GM19452 (cell line): ENCODE results near the gene L2HGDH.

Experiments
- ATAC-seq: cut with Tn5 transposase; IDR thresholded peaks from one replicate; pipeline ENCODE4 v1.9.1; 2021; ENCODE audit not compliant: unreplicated experiment

Gene L2HGDH

DNA sequence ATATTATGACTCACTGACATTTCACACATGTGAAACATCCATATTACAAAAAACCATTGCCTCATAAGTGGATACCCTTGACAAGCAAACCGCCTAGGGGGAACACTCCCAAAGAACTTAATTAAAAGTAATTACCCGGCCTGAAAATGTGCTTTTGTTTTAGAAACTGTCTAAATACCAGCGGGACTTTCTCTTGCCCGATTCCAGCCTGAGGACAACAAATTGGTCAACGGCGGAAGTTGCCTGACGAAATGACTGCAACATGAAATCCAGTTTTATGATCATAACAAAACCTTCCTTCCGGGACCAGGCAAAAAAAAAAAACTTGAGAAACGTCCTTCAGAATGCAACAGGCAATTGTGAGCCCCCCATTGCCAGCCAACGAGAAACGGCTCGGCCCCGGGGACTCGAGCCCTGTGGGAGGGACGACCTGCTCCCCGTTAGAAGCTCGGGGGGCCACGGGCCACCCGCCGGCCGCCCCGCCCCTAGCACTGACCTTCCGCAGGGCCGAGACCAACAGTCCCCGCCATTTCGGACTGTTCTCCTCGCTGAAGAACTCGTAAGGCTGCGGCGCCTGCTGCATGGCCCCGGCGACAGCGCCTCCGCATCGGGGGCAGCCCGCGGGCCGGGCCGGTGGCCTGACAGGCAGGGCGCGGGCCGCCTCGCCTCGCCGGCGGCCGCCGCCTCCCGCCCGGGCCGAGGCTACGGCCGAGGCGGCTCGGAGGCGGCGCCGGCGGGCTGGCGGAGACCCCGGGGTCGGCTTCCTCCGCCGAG is 81.1 kb downstream of the L2HGDH start:
- ATAC-seq, result peak; percentile 38

GRCh38 chr14:50230401-50230700 is 81.7 kb downstream of the L2HGDH start:
- no peak for ATAC-seq

- no peak for ATAC-seq
These were observed 82.3 kb downstream of the L2HGDH start for GRCh38 chr14:50229681-50230080.

DNA sequence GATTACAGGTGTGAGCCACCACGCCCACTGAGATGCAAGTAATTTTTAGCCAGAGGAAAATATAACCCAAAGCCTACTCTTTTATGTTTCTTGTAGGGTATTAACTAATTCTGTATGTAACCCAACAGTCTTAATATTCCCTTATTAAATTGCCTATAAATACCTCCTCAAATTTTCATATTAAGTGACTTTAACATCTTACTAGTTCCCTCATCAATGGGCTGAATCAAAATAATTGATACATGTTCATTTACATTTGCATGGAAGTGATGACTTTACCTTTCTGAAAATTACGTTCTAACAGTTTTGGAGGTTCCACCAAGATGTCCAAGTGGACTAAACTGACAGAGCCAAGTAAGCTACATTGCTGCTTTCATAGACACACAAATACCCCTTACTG is 83.7 kb downstream of the L2HGDH start:
- no peak for ATAC-seq

- ATAC-seq, result no peak
These were observed 86.1 kb downstream of the L2HGDH start for GRCh38 chr14:50225974-50226297.

DNA sequence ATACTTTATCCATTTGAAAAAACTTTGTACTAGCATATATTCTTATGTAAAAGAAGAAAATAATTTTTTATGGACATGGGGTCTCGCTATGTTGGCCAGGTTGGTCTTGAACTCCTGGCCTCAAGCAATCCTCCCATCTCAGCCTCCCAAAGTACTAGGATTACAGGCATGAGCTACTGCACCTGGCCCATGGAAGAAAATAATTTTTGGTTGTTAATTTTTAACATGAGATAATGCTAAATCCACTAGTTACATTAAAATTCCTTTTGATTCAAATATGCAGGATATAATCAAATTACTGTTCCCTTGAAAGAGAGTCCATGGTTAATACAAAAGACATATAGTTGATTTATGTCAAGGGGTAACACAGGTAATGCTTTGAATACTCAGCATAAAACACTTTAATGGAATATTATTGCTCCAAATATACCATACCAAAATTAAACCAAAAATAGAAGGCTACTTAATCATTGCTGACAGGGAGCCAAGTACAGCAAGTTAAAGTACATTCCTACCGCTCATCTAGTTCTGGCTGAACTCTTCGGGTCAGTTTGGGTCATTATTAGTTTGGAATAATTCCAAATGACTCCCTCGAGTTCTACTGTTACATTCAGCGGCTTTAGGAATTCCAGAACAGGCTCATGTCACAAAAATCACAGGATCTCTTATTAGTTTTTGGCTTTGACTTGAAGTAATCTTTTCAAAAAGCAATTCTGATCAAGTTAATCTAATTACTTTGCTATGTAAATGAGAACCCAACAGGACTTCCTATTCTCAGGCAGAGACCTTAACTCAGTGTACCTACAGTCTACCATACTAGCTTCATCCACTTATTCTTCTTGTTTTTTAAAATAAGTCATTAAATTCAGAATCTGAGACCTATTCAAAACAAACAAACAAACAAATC is 86.7 kb downstream of the L2HGDH start:
- ATAC-seq, result no peak

- no peak for ATAC-seq
These were observed 89.9 kb downstream of the L2HGDH start for GRCh38 chr14:50222055-50222613.

- ATAC-seq, result no peak
These were observed 93.5 kb downstream of the L2HGDH start for GRCh38 chr14:50218501-50218900.

- ATAC-seq, result no peak
These were observed 96.6 kb downstream of the L2HGDH start for GRCh38 chr14:50215416-50215815.

DNA sequence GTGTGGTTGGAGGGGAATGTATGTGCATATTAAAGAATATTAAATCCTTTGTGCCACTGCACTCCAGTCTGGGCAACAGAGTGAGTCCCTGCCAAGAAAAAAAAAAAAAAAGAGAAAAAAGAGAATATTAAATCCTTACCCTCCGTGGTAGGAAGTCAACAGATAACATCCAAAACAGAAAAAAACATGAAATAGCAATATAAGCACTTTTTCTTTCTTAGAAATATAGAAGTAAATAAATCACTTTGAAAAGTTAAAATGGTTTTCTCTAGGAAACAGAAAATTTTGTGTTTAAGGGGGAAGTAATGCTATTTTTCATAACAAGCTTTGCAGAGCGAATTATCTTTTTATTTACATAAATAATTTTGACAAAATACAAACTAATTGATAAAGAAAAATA is 98.2 kb downstream of the L2HGDH start:
- no peak for ATAC-seq

GRCh38 chr14:50212726-50213125 is 99.3 kb downstream of the L2HGDH start:
- no peak for ATAC-seq

GRCh38 chr14:50210074-50210473 is 102.0 kb downstream of the L2HGDH start:
- ATAC-seq, result no peak

DNA sequence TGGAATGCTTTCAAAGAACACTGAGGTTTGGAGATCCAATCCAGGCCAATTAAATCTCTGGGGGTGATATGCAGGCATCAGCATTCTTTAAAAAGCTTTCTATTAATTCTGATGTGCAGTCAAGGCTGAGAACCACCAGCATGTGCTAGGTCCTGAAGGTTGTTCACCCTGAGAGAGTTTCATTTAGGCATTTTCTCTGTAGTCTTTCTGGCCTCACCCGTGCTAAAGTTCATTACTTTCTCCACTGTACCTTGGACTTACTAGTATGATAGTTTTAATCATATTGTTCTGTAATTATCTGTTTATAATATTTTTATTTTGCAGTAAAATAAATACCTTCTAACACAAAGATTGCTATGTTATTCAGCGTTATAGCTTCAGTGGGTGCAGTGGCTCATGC is 113.5 kb downstream of the L2HGDH start:
- no peak for ATAC-seq

GRCh38 chr14:50191499-50191898 is 120.5 kb downstream of the L2HGDH start:
- no peak for ATAC-seq
